SK-N-SH (cell line): ENCODE data around the gene MYRF.

Experiments used
- EP300 ChIP-seq, 2 experiments: IDR thresholded peaks; 2 replicates each; pipeline versions ENCODE4 v1.4.0 to v1.6.1; 2012; ENCODE audit warnings: borderline replicate concordance in 1 of 2, low read depth in 1 of 2, low read length in 1 of 2
- EZH2phosphoT487 ChIP-seq: fragments of 200-600 bp; sonication (generic); IDR thresholded peaks from 2 replicates; pipeline ENCODE4 v1.6.1; 2017; ENCODE audit warnings: low read depth, mixed run types, mild to moderate bottlenecking, antibody characterized with exemption, moderate library complexity, borderline replicate concordance
- JUND ChIP-seq: IDR thresholded peaks from 2 replicates; pipeline ENCODE4 v1.4.0; 2012
- MEF2A ChIP-seq: IDR thresholded peaks from 2 replicates; pipeline ENCODE4 v1.4.0; 2012; ENCODE audit warnings: low read depth, borderline replicate concordance
- POLR2AphosphoS5 ChIP-seq: IDR thresholded peaks from 2 replicates; pipeline ENCODE4 v1.6.1; 2012; ENCODE audit warnings: low read depth, low read length
- REST ChIP-seq: IDR thresholded peaks from 2 replicates; pipeline ENCODE4 v1.6.1; 2012; ENCODE audit warnings: mild to moderate bottlenecking, low read depth, low read length, moderate library complexity
- SMC3 ChIP-seq: IDR thresholded peaks from 2 replicates; pipeline ENCODE4 v1.6.1; 2012; ENCODE audit warnings: low read depth, low read length, improper control_type of control experiment
- TAF1 ChIP-seq: IDR thresholded peaks from 2 replicates; pipeline ENCODE4 v1.6.1; 2012; ENCODE audit warnings: low read depth, mild to moderate bottlenecking, low read length, moderate library complexity, borderline replicate concordance
- TF ChIP-seq, protein P1 (sequence below): IDR thresholded peaks from 2 replicates; pipeline ENCODE4 v1.4.0; 2012; ENCODE audit warnings: low read depth
- TF ChIP-seq, protein P2 (sequence below): fragments of 150-350 bp; IDR thresholded peaks from 2 replicates; pipeline ENCODE4 v1.6.1; 2017; ENCODE audit warnings: antibody characterized with exemption, low read length, low read depth, borderline replicate concordance
- TF ChIP-seq, protein P3 (sequence below): fragments of 200-600 bp; sonication (generic); IDR thresholded peaks from 2 replicates; pipeline ENCODE4 v1.6.1; 2017; ENCODE audit warnings: antibody characterized with exemption, mild to moderate bottlenecking, moderate library complexity

GRCh38 chr11:61747967-61748285, 4.5 kb upstream of the MYRF start:
- TF ChIP-seq, protein P1, sequence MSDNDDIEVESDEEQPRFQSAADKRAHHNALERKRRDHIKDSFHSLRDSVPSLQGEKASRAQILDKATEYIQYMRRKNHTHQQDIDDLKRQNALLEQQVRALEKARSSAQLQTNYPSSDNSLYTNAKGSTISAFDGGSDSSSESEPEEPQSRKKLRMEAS, result no peak
- TF ChIP-seq, protein P2, sequence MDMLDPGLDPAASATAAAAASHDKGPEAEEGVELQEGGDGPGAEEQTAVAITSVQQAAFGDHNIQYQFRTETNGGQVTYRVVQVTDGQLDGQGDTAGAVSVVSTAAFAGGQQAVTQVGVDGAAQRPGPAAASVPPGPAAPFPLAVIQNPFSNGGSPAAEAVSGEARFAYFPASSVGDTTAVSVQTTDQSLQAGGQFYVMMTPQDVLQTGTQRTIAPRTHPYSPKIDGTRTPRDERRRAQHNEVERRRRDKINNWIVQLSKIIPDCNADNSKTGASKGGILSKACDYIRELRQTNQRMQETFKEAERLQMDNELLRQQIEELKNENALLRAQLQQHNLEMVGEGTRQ, result no peak
- TF ChIP-seq EZH2phosphoT487 (no peak), MEF2A (no peak), EP300 (IDR thresholded peaks at IDR 0.05; ENCODE audit: borderline replicate concordance in 1 of 2, low read depth in 1 of 2, low read length in 1 of 2) (no peak), SMC3 (no peak), REST (no peak), TAF1 (no peak), POLR2AphosphoS5 (no peak), JUND (no peak)
- TF ChIP-seq, protein P3, sequence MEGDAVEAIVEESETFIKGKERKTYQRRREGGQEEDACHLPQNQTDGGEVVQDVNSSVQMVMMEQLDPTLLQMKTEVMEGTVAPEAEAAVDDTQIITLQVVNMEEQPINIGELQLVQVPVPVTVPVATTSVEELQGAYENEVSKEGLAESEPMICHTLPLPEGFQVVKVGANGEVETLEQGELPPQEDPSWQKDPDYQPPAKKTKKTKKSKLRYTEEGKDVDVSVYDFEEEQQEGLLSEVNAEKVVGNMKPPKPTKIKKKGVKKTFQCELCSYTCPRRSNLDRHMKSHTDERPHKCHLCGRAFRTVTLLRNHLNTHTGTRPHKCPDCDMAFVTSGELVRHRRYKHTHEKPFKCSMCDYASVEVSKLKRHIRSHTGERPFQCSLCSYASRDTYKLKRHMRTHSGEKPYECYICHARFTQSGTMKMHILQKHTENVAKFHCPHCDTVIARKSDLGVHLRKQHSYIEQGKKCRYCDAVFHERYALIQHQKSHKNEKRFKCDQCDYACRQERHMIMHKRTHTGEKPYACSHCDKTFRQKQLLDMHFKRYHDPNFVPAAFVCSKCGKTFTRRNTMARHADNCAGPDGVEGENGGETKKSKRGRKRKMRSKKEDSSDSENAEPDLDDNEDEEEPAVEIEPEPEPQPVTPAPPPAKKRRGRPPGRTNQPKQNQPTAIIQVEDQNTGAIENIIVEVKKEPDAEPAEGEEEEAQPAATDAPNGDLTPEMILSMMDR, result no peak; the same call in 1 of the 2 replicates
